GM23338 (cell line): ENCODE results near the gene RSRC2. TPM values are rescaled to one million over a fixed set of nuclear protein-coding genes. Genes with fewer than 3 reads are reported as not detected.
"Not testable (repeated sequence)": the region's sequence is repeated elsewhere in the genome, so short reads cannot be mapped to it uniquely, and the experiment has no call there.

Source experiments
- ATAC-seq: fragments of 200-7000 bp; cut with Tn5 transposase; 3 replicates; pipeline ENCODE4 v1.9.1; 2020
- DNase-seq: peaks from one replicate; pipeline ENCODE4 v3.0.0-alpha.2; 2015; ENCODE audit warnings: low spot score
- H2AFZ ChIP-seq: fragments of 200-600 bp; sonication (generic); 2 replicates; pipeline ENCODE4 v1.8.0; 2016; ENCODE audit warnings: antibody characterized with exemption, mild to moderate bottlenecking, moderate library complexity
- H3F3A ChIP-seq: fragments of 200-600 bp; sonication (generic); replicated peaks from 2 replicates; pipeline ENCODE4 v1.8.0; 2017; ENCODE audit warnings: antibody characterized with exemption, mixed run types, low read depth
- H3K27ac ChIP-seq: fragments of 200-600 bp; sonication (generic); 2 replicates; pipeline ENCODE4 v1.6.1; 2016; ENCODE audit warnings: low read depth
- H3K27me3 ChIP-seq: fragments of 200-600 bp; sonication (generic); 2 replicates; pipeline ENCODE4 v1.8.0; 2016; ENCODE audit warnings: mild to moderate bottlenecking, mixed run types, moderate library complexity; ENCODE audit not compliant: insufficient read depth
- H3K36me3 ChIP-seq: fragments of 200-600 bp; sonication (generic); 2 replicates; pipeline ENCODE4 v1.8.0; 2016; ENCODE audit warnings: mild to moderate bottlenecking; ENCODE audit not compliant: insufficient read depth
- H3K4me1 ChIP-seq: fragments of 200-600 bp; sonication (generic); 2 replicates; pipeline ENCODE4 v1.8.0; 2016; ENCODE audit warnings: mild to moderate bottlenecking, moderate library complexity; ENCODE audit not compliant: insufficient read depth
- H3K4me2 ChIP-seq: fragments of 200-600 bp; sonication (generic); 2 replicates; pipeline ENCODE4 v1.7.1; 2017; ENCODE audit warnings: mixed run types
- H3K4me3 ChIP-seq: fragments of 200-600 bp; sonication (generic); 2 replicates; pipeline ENCODE4 v1.6.1; 2016; ENCODE audit warnings: mixed run types
- H3K79me2 ChIP-seq: fragments of 200-600 bp; sonication (generic); replicated peaks from 2 replicates; pipeline ENCODE4 v1.8.0; 2017; ENCODE audit warnings: mild to moderate bottlenecking; ENCODE audit not compliant: insufficient read depth
- H3K9me2 ChIP-seq: fragments of 200-600 bp; sonication (generic); 2 replicates; pipeline ENCODE4 v1.8.0; 2017; ENCODE audit not compliant: insufficient read depth
- H4K20me1 ChIP-seq: fragments of 200-600 bp; sonication (generic); replicated peaks from 2 replicates; pipeline ENCODE4 v1.8.0; 2017; ENCODE audit warnings: mild to moderate bottlenecking; ENCODE audit not compliant: insufficient read depth
- H3K27ac Mint-ChIP-seq: 2 replicates; pipeline ENCODE4 v1.8.0; 2020; ENCODE audit warnings: inconsistent platforms, mild to moderate bottlenecking, moderate library complexity, mixed read lengths
- H3K27me3 Mint-ChIP-seq: 3 replicates; pipeline ENCODE4 v1.8.0; 2022; ENCODE audit warnings: low read depth, mild to moderate bottlenecking, moderate library complexity, mixed read lengths, inconsistent platforms; ENCODE audit not compliant: insufficient read depth, poor library complexity
- H3K36me3 Mint-ChIP-seq: 3 replicates; pipeline ENCODE4 v1.8.0; 2021; ENCODE audit warnings: low read depth, mild to moderate bottlenecking, inconsistent platforms, moderate library complexity, mixed read lengths
- H3K4me1 Mint-ChIP-seq: 3 replicates; pipeline ENCODE4 v1.8.0; 2020; ENCODE audit warnings: mild to moderate bottlenecking, inconsistent platforms, mixed read lengths
- H3K4me3 Mint-ChIP-seq: 3 replicates; pipeline ENCODE4 v1.8.0; 2021; ENCODE audit warnings: moderate library complexity, mild to moderate bottlenecking, inconsistent platforms, mixed read lengths
- H3K9me3 Mint-ChIP-seq: 3 replicates; pipeline ENCODE4 v1.8.0; 2020; ENCODE audit warnings: moderate library complexity, mild to moderate bottlenecking, inconsistent platforms, mixed read lengths
- CREB1 ChIP-seq: fragments of 250-450 bp; sonication (Bioruptor Pico); IDR thresholded peaks from 2 replicates; pipeline ENCODE4 v1.5.0; 2020; ENCODE audit warnings: low read depth, mild to moderate bottlenecking, moderate library complexity
- CTCF ChIP-seq, 2 experiments: fragments of 200-600 bp in 1 of 2; sonication (generic) in 1 of 2; conservative IDR thresholded peaks; 2 replicates each; pipeline versions ENCODE4 v1.5.1 to v1.6.1; 2016 to 2017; ENCODE audit warnings: antibody characterized with exemption in 2 of 2, low read depth in 2 of 2, mild to moderate bottlenecking in 2 of 2, moderate library complexity in 1 of 2
- ETS1 ChIP-seq: IDR thresholded peaks from 2 replicates; pipeline ENCODE4 v1.6.1; 2016; ENCODE audit warnings: antibody characterized with exemption
- EZH2phosphoT487 ChIP-seq: fragments of 200-600 bp; sonication (generic); IDR thresholded peaks from one replicate; pipeline ENCODE4 v1.8.1; 2018; ENCODE audit warnings: antibody characterized with exemption; ENCODE audit not compliant: unreplicated experiment
- JUNB ChIP-seq: IDR thresholded peaks from one replicate; pipeline ENCODE4 v1.6.1; 2016; ENCODE audit warnings: antibody characterized with exemption; ENCODE audit not compliant: unreplicated experiment
- NANOG ChIP-seq: IDR thresholded peaks from 2 replicates; pipeline ENCODE4 v1.6.1; 2016; ENCODE audit warnings: antibody characterized with exemption, borderline replicate concordance
- REST ChIP-seq: IDR thresholded peaks from one replicate; pipeline ENCODE4 v1.6.1; 2018; ENCODE audit warnings: antibody characterized with exemption; ENCODE audit not compliant: unreplicated experiment
- STAT1 ChIP-seq: IDR thresholded peaks from one replicate; pipeline ENCODE4 v1.6.1; 2016; ENCODE audit warnings: antibody characterized with exemption; ENCODE audit not compliant: unreplicated experiment
- ZNF114 ChIP-seq: fragments of 250-450 bp; sonication (Bioruptor Pico); IDR thresholded peaks from 2 replicates; pipeline ENCODE4 v1.5.0; 2020; ENCODE audit warnings: mild to moderate bottlenecking, moderate library complexity
- polyA plus RNA-seq: library from polyadenylated mRNA; unstranded; fragments of >200 nt; fragmentation: Nextera tagmentation; extraction: Ambion mirVana; gene quantifications from 2 replicates; pipeline ENCODE4 v1.2.1, GENCODE V29; 2016
- total RNA-seq: library from RNA; depleted of rRNA; stranded (reverse); fragments of >200 nt; shearing (Covaris generic); gene quantifications from 2 replicates; pipeline ENCODE4 v1.2.3, GENCODE V29; 2014

RSRC2 gene
- total and polyA plus RNA-seq, 2 experiments from 2014 or later: 76.3 to 184 TPM

GRCh38 chr12:122489038-122489437 is 37.7 kb downstream of the RSRC2 start:
- no peak overlapping the region for H3K4me3 Mint-ChIP-seq
- TF ChIP-seq CTCF (conservative IDR thresholded peaks at IDR 0.05; ENCODE audit: low read depth in 2 of 2) (no peak), JUNB (no peak), EZH2phosphoT487 (no peak), NANOG (no peak), CREB1 (CRISPR knock-in tag) (no peak), STAT1 (no peak), ZNF114 (no peak), ETS1 (no peak), REST (no peak)
- H4K20me1 ChIP-seq: peaks cover 17% of the 10 kb centered on the region; the same call in 1 of the 2 replicates
- H3K36me3 ChIP-seq: peaks cover 48% of the 10 kb centered on the region
- H3F3A ChIP-seq: no peaks in the 10 kb centered on the region
- H2AFZ ChIP-seq: no peak overlapping the region
- peaks cover 73% of the 10 kb centered on the region for H3K36me3 Mint-ChIP-seq
- H3K4me3 ChIP-seq: no peak overlapping the region
- H3K4me2 ChIP-seq: no peak overlapping the region
- no peak overlapping the region for H3K27ac Mint-ChIP-seq
- H3K79me2 ChIP-seq: peaks cover 10% of the 10 kb centered on the region; the same call in 1 of the 2 replicates
- ATAC-seq: no peak
- no peaks in the 10 kb centered on the region for H3K9me3 Mint-ChIP-seq
- no peaks in the 10 kb centered on the region for H3K27me3 Mint-ChIP-seq
- no peaks in the 10 kb centered on the region for H3K9me2 ChIP-seq
- no peak for DNase-seq
- H3K4me1 ChIP-seq: no peaks in the 10 kb centered on the region
- no peaks in the 10 kb centered on the region for H3K27me3 ChIP-seq
- no peak overlapping the region for H3K27ac ChIP-seq
- no peaks in the 10 kb centered on the region for H3K4me1 Mint-ChIP-seq

GRCh38 chr12:122487807-122488206 is 38.9 kb downstream of the RSRC2 start:
- H3K27me3 Mint-ChIP-seq, H3K27ac Mint-ChIP-seq, ATAC-seq: not testable (repeated sequence)

More at GRCh38 chr12:122487807-122488206, 38.9 kb downstream of the RSRC2 start:
- H3K27ac ChIP-seq, H3K4me2 ChIP-seq, H3K79me2 ChIP-seq, H2AFZ ChIP-seq, DNase-seq, H3K9me3 Mint-ChIP-seq, H3F3A ChIP-seq, H3K27me3 ChIP-seq, H3K4me1 ChIP-seq, H3K9me2 ChIP-seq, H3K4me3 Mint-ChIP-seq, H3K4me3 ChIP-seq, H3K4me1 Mint-ChIP-seq: not testable (repeated sequence)
- H3K36me3 Mint-ChIP-seq: peaks cover 84% of the 10 kb centered on the region
- H4K20me1 ChIP-seq: peaks cover 18% of the 10 kb centered on the region; the same call in 1 of the 2 replicates
- peaks cover 59% of the 10 kb centered on the region for H3K36me3 ChIP-seq
